GM21526 (cell line): ENCODE data around the gene OR8K3.

Experiments
- ATAC-seq: cut with Tn5 transposase; IDR thresholded peaks from one replicate; pipeline ENCODE4 v1.9.1; 2021; ENCODE audit warnings: moderate library complexity; ENCODE audit not compliant: unreplicated experiment, low FRiP score

OR8K3 gene

GRCh38 chr11:56314844-56315243 lies at the start of gene OR8K3:
OR8K3 (plus strand) TSS chr11:56315144; CDS start chr11:56318307, 3,163 bp downstream.
- ATAC-seq, result no peak

GRCh38 chr11:56271092-56271491 lies 43.9 kb upstream of the OR8K3 start:
- no peak for ATAC-seq

GRCh38 chr11:56273854-56274253 lies 41.1 kb upstream of the OR8K3 start, which contains the start of gene OR5T1:
OR5T1 (plus strand) TSS chr11:56274154; CDS start chr11:56275639, 1,485 bp downstream.
- ATAC-seq, result no peak

- no peak for ATAC-seq
These were observed 22.8 kb upstream of the OR8K3 start, which contains the start of gene OR8H1 for GRCh38 chr11:56292154-56292553. OR8H1 (minus strand) TSS chr11:56292254; CDS start chr11:56291062, 1,192 bp downstream.

GRCh38 chr11:56296898-56297297 lies 18.0 kb upstream of the OR8K3 start:
- ATAC-seq, result no peak

GRCh38 chr11:56307836-56308235 lies 7.1 kb upstream of the OR8K3 start:
- ATAC-seq, result no peak

- ATAC-seq, result no peak
These were observed 17.0 kb downstream of the OR8K3 start for GRCh38 chr11:56331861-56332491.

GRCh38 chr11:56333156-56333555 lies 18.2 kb downstream of the OR8K3 start:
- ATAC-seq, result no peak

- ATAC-seq, result no peak
These were observed 25.3 kb downstream of the OR8K3 start for GRCh38 chr11:56340289-56340688.

- ATAC-seq, result no peak
These were observed 30.8 kb downstream of the OR8K3 start, which contains the start of gene OR8K1 for GRCh38 chr11:56345739-56346138. OR8K1 (plus strand) TSS chr11:56346039; CDS start chr11:56346039, 0 bp downstream.

GRCh38 chr11:56353991-56354390 lies 39.0 kb downstream of the OR8K3 start, which contains the start of gene OR8J1:
OR8J1 (plus strand) TSS chr11:56354291; CDS start chr11:56360247, 5,956 bp downstream.
- ATAC-seq, result no peak
